ENCODE data around the gene TSPO2. TPM values are rescaled to one million over a fixed set of nuclear protein-coding genes. Genes with fewer than 3 reads are reported as not detected.
A peak's percentile ranks its signal among the peaks of the same experiment; 100 is the strongest.

The TSPO2 gene
- total and polyA plus RNA-seq, 9 of the 15 experiments (the other 6 are each of a cell fraction or from before 2014, with no cell fraction given): not detected

GRCh38 chr6:41027799-41028560 is 14.3 kb upstream of the TSPO2 start (continued):
- TF ChIP-seq ZNF253 (CRISPR knock-in tag; conservative IDR thresholded peaks at IDR 0.05): no peak
- no peak for TF ChIP-seq CHD2 (IDR thresholded peaks at IDR 0.05; ENCODE audit: low read depth, low read length)
- no peak for TF ChIP-seq SAFB2 (IDR thresholded peaks at IDR 0.05; ENCODE audit: borderline replicate concordance, low read depth, low read length, severe bottlenecking)
- TF ChIP-seq POLR2H (tag; IDR thresholded peaks at IDR 0.05; ENCODE audit: low read depth): no peak
- TF ChIP-seq, protein P1, sequence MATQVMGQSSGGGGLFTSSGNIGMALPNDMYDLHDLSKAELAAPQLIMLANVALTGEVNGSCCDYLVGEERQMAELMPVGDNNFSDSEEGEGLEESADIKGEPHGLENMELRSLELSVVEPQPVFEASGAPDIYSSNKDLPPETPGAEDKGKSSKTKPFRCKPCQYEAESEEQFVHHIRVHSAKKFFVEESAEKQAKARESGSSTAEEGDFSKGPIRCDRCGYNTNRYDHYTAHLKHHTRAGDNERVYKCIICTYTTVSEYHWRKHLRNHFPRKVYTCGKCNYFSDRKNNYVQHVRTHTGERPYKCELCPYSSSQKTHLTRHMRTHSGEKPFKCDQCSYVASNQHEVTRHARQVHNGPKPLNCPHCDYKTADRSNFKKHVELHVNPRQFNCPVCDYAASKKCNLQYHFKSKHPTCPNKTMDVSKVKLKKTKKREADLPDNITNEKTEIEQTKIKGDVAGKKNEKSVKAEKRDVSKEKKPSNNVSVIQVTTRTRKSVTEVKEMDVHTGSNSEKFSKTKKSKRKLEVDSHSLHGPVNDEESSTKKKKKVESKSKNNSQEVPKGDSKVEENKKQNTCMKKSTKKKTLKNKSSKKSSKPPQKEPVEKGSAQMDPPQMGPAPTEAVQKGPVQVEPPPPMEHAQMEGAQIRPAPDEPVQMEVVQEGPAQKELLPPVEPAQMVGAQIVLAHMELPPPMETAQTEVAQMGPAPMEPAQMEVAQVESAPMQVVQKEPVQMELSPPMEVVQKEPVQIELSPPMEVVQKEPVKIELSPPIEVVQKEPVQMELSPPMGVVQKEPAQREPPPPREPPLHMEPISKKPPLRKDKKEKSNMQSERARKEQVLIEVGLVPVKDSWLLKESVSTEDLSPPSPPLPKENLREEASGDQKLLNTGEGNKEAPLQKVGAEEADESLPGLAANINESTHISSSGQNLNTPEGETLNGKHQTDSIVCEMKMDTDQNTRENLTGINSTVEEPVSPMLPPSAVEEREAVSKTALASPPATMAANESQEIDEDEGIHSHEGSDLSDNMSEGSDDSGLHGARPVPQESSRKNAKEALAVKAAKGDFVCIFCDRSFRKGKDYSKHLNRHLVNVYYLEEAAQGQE (IDR thresholded peaks at IDR 0.05; ENCODE audit: borderline replicate concordance): peak; percentile 82
- TF ChIP-seq, protein P1 (CRISPR knock-in tag; IDR thresholded peaks at IDR 0.05; ENCODE audit: low read depth): no peak
- no peak for TF ChIP-seq NCOA1 (IDR thresholded peaks at IDR 0.05; ENCODE audit: low read depth)
- no peak for TF ChIP-seq ZNF740 (CRISPR knock-in tag; IDR thresholded peaks at IDR 0.05)
- TF ChIP-seq ZNF740 (tag; IDR thresholded peaks at IDR 0.05): no peak
- no peak for TF ChIP-seq PHF21A (IDR thresholded peaks at IDR 0.05; ENCODE audit: borderline replicate concordance, low read depth)
- no peak for TF ChIP-seq ZNF707 (CRISPR knock-in tag; conservative IDR thresholded peaks at IDR 0.05)
- TF ChIP-seq, protein P2, sequence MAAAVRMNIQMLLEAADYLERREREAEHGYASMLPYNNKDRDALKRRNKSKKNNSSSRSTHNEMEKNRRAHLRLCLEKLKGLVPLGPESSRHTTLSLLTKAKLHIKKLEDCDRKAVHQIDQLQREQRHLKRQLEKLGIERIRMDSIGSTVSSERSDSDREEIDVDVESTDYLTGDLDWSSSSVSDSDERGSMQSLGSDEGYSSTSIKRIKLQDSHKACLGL (CRISPR knock-in tag; IDR thresholded peaks at IDR 0.05; ENCODE audit: borderline replicate concordance, poor library complexity, severe bottlenecking): no peak
- no peak for TF ChIP-seq SRSF9 (IDR thresholded peaks at IDR 0.05; ENCODE audit: borderline replicate concordance, low read depth, low read length)
- TF ChIP-seq ZNF431 (CRISPR knock-in tag; IDR thresholded peaks at IDR 0.05): 0 out of 2 replicates have a peak, but pooled peaks have one; percentile 23
- TF ChIP-seq ZC3H4 (CRISPR knock-in tag; IDR thresholded peaks at IDR 0.05; ENCODE audit: borderline replicate concordance): no peak
- no peak for TF ChIP-seq RNF219 (CRISPR knock-in tag; IDR thresholded peaks at IDR 0.05)

Data from K562 (cell line).